Activated CD8-positive, alpha-beta memory T cell treated with anti-CD3 and anti-CD28 coated beads, Interleukin-2, amount 50 U/mL, for 1 hour (primary cell): ENCODE measurements around the gene ADGRG2.
"Not testable (repeated sequence)": the region's sequence is repeated elsewhere in the genome, so short reads cannot be mapped to it uniquely, and the experiment has no call there.

Source experiments
- DNase-seq: peaks from one replicate; pipeline ENCODE4 v3.0.0-alpha.2; 2020; ENCODE audit errors: extremely low read depth

ADGRG2 gene

GRCh38 chrX:19005909-19006308 is 116.4 kb downstream of the ADGRG2 start:
- DNase-seq = no peak

- DNase-seq = no peak
Observed at GRCh38 chrX:19003756-19004155, 118.5 kb downstream of the ADGRG2 start.

- DNase-seq = no peak
Observed at GRCh38 chrX:18998653-18999052, 123.6 kb downstream of the ADGRG2 start.

GRCh38 chrX:18997916-18998315 is 124.4 kb downstream of the ADGRG2 start:
- DNase-seq = no peak

- DNase-seq = no peak
Observed at GRCh38 chrX:18996536-18996935, 125.7 kb downstream of the ADGRG2 start.

GRCh38 chrX:18995221-18995620 is 127.0 kb downstream of the ADGRG2 start:
- no peak for DNase-seq

GRCh38 chrX:18994713-18995112 is 127.6 kb downstream of the ADGRG2 start:
- DNase-seq = no peak

- DNase-seq = no peak
Observed at GRCh38 chrX:18992829-18993228, 129.4 kb downstream of the ADGRG2 start.

- no peak for DNase-seq
Observed at GRCh38 chrX:18985186-18985435, 137.2 kb downstream of the ADGRG2 start.

- peak; percentile 54 for DNase-seq
Observed at GRCh38 chrX:18984381-18985185, 137.7 kb downstream of the ADGRG2 start.

GRCh38 chrX:18983666-18984380 is 138.4 kb downstream of the ADGRG2 start, which contains the start of gene PHKA2:
Gene PHKA2 (minus strand): TSS chrX:18984114. CDS start chrX:18983932, 182 bp downstream.
- no peak for DNase-seq

GRCh38 chrX:18981124-18981807 is 141.0 kb downstream of the ADGRG2 start:
- no peak for DNase-seq

GRCh38 chrX:18980262-18980661 is 142.0 kb downstream of the ADGRG2 start:
- not testable (repeated sequence) for DNase-seq

- DNase-seq = no peak
Observed at GRCh38 chrX:18974993-18975392, 147.3 kb downstream of the ADGRG2 start.

GRCh38 chrX:18973527-18974192 is 148.6 kb downstream of the ADGRG2 start:
- DNase-seq = no peak

- DNase-seq = no peak
Observed at GRCh38 chrX:18971506-18971905, 150.8 kb downstream of the ADGRG2 start.

GRCh38 chrX:18970465-18970864 is 151.8 kb downstream of the ADGRG2 start:
- DNase-seq = no peak

GRCh38 chrX:18966624-18967023 is 155.6 kb downstream of the ADGRG2 start:
- DNase-seq = no peak

- no peak for DNase-seq
Observed at GRCh38 chrX:18964901-18965300, 157.4 kb downstream of the ADGRG2 start.

GRCh38 chrX:18964026-18964425 is 158.2 kb downstream of the ADGRG2 start:
- DNase-seq = no peak

- no peak for DNase-seq
Observed at GRCh38 chrX:18962329-18962728, 159.9 kb downstream of the ADGRG2 start.

- DNase-seq = no peak
Observed at GRCh38 chrX:18961686-18962085, 160.6 kb downstream of the ADGRG2 start.
